Stomach (tissue), 9 donors: ENCODE measurements around the gene LRP6. TPM values are rescaled to one million over a fixed set of nuclear protein-coding genes. Genes with fewer than 3 reads are reported as not detected.

Source experiments
- DNase-seq, 2 donors: peaks; one replicate each; pipeline versions ENCODE4 v3.0.0 to v3.0.0-alpha.2; 2013 to 2019
- H3K27ac ChIP-seq, 5 donors: fragments of 200-600 bp in 4 of 5; sonication (generic) in 4 of 5; one replicate each; pipeline ENCODE4 v1.5.1; 2013 to 2019; ENCODE audit warnings: mild to moderate bottlenecking in 1 of 5, moderate library complexity in 1 of 5
- H3K27me3 ChIP-seq, 3 donors: fragments of 200-600 bp; sonication (generic); one replicate each; pipeline ENCODE4 v1.5.1; 2017 to 2019; ENCODE audit warnings: mixed run types in 1 of 3
- H3K36me3 ChIP-seq, 4 donors: fragments of 200-600 bp; sonication (generic); 1 replicate in 3 of 4; 2 replicates in 1 of 4; pipeline ENCODE4 v1.5.1; 2016 to 2019
- H3K4me1 ChIP-seq, 4 donors: fragments of 200-600 bp; sonication (generic); one replicate each; pipeline ENCODE4 v1.5.1; 2016 to 2019
- H3K4me3 ChIP-seq, 4 donors: fragments of 200-600 bp; sonication (generic) in 3 of 4; one replicate each; pipeline ENCODE4 v1.5.1; 2016 to 2019; ENCODE audit warnings: mild to moderate bottlenecking in 1 of 4
- H3K9me3 ChIP-seq, 4 donors: fragments of 200-600 bp; sonication (generic); one replicate each; pipeline ENCODE4 v1.5.1; 2016 to 2019
- CTCF ChIP-seq, 7 experiments: fragments of 450-650 bp in 4 of 7; fragments of 200-600 bp in 3 of 7; sonication (generic) in 3 of 7; IDR thresholded peaks; one replicate each; pipeline ENCODE4 v1.5.1; 2016 to 2019; ENCODE audit warnings: antibody characterized with exemption in 7 of 7, control low read depth in 2 of 7, mild to moderate bottlenecking in 1 of 7
- EP300 ChIP-seq: sonication (generic); formaldehyde crosslinking; IDR thresholded peaks from one replicate; pipeline ENCODE4 v1.6.1; 2017; ENCODE audit warnings: antibody characterized with exemption
- POLR2A ChIP-seq, 4 donors: fragments of 450-650 bp; IDR thresholded peaks; one replicate each; pipeline ENCODE4 v1.6.1; 2016; ENCODE audit warnings: antibody characterized with exemption in 4 of 4, control low read depth in 2 of 4, mild to moderate bottlenecking in 1 of 4, moderate library complexity in 1 of 4
- POLR2AphosphoS5 ChIP-seq, 3 donors: sonication (generic); formaldehyde crosslinking; IDR thresholded peaks; one replicate each; pipeline ENCODE4 v1.6.1; 2016; ENCODE audit warnings: antibody characterized with exemption in 3 of 3
- WGBS, 5 donors: extraction: QIAGEN DNeasy Blood & Tissue Kit in 3 of 5; methylation state at CpG; one replicate each; pipeline versions ENCODE4 v1.1.5 to v1.1.7; 2013 to 2018; 5-methylcytosine and 5-hydroxymethylcytosine counted together
- intact Hi-C: fragments of 100-400 bp; cut with DNase I; formaldehyde crosslinking; loops from one replicate; pipeline ENCODE4 v1.15.1; 2023; ENCODE audit warnings: low total_unique reads
- polyA plus RNA-seq, 3 donors: library from polyadenylated mRNA; stranded (reverse); fragments of 200-250 nt; gene quantifications; one replicate each; pipeline ENCODE4 v1.2.3, GENCODE V29; 2013
- total RNA-seq, 5 donors: library from RNA; depleted of rRNA; stranded (reverse); fragments of >200 nt; gene quantifications; one replicate each; pipeline versions ENCODE4 v1.1.0 to v1.2.3, GENCODE V29; 2014 to 2016
- donor health status: healthy with polysubstance abuse.
- donor health status: Bipolar disorder and iron deficiency.
- donor health status: healthy.

LRP6 gene
- total and polyA plus RNA-seq, 8 donors = 2.7 to 113 (median 36.8) TPM

DNA sequence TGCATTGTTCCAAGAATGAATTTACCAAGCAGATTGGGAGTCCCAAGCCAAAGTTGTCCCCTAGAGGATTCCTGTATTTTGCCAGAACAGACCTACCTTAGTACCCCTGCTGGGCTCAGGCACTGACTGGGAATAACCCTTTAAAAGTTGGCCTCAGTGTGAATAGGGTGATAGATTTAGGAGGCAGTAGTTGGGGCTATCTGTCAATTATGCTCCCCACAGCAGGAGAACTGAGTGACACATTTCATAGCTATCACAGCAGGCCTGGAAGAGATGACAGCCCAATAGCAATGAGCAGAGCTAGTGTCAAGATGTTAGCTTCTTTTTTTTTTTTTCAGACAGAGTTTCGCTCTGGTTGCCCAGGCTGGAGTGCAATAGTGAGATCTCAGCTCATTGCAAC is 14.3 kb upstream of the LRP6 start:
- H3K4me3 ChIP-seq = no peak overlapping the region
- no peak overlapping the region for H3K27ac ChIP-seq
- H3K4me1 ChIP-seq = peaks cover 0 to 18% (median 14%) of the 10 kb centered on the region in 4 donors
- intact Hi-C loops = no loop called here
- 92 to 100% (median 100%) methylated on average over 1 of the region's 1 CpG for WGBS, 5 donors
- no peak for DNase-seq
- H3K27me3 ChIP-seq = no peaks in the 10 kb centered on the region
- H3K36me3 ChIP-seq = no peaks in the 10 kb centered on the region
- TF ChIP-seq POLR2AphosphoS5 (IDR thresholded peaks at IDR 0.05) (no peak), CTCF (IDR thresholded peaks at IDR 0.05) (no peak), EP300 (no peak), POLR2A (IDR thresholded peaks at IDR 0.05) (no peak)
- peaks cover 0 to 4% (median 1%) of the 10 kb centered on the region in 4 donors for H3K9me3 ChIP-seq

DNA sequence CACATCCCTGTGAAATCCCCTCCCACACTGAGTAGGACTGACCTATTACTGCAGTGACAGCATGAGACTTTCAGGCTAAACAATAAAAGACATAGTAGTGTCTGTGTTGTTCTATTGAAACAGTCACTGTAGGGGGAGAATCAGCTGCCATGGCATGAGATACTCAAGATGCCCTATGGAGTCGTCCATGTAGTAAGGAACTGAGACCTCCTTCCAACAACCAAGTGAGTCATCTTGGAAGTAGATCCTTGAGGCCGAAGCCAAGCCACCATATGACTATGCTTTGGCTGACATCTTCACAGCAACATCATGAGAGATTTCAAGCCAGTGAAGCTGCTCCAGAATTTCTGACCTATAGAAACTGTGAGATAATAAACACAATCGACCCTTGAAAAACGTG is 12.1 kb upstream of the LRP6 start:
- DNase-seq = no peak
- whole genome bisulfite sequencing, 5 donors = 67 to 75% (median 71%) methylated on average over 4 of the region's 4 CpGs
- Histone ChIP-seq H3K9me3 (peaks cover 0 to 4% (median 1%) of the 10 kb centered on the region in 4 donors), H3K4me3 (no peak overlapping the region), H3K27ac (no peak overlapping the region), H3K4me1 (peaks cover 0 to 18% (median 13%) of the 10 kb centered on the region in 4 donors), H3K36me3 (no peaks in the 10 kb centered on the region), H3K27me3 (no peaks in the 10 kb centered on the region)
- no peak for TF ChIP-seq POLR2A (IDR thresholded peaks at IDR 0.05)
- TF ChIP-seq POLR2AphosphoS5 (IDR thresholded peaks at IDR 0.05) = no peak
- no peak for TF ChIP-seq EP300
- TF ChIP-seq CTCF (IDR thresholded peaks at IDR 0.05) = no peak
- intact Hi-C loops = no loop called here

GRCh38 chr12:12275874-12276273 is 9.0 kb upstream of the LRP6 start:
- DNase-seq = no peak
- Histone ChIP-seq H3K4me1 (peaks cover 0 to 12% (median 0%) of the 10 kb centered on the region in 4 donors), H3K27ac (no peak overlapping the region), H3K36me3 (no peaks in the 10 kb centered on the region), H3K9me3 (peaks cover 0 to 4% (median 1%) of the 10 kb centered on the region in 4 donors), H3K4me3 (no peak overlapping the region), H3K27me3 (no peaks in the 10 kb centered on the region)
- TF ChIP-seq CTCF (IDR thresholded peaks at IDR 0.05) (no peak), POLR2AphosphoS5 (IDR thresholded peaks at IDR 0.05) (no peak), EP300 (no peak), POLR2A (IDR thresholded peaks at IDR 0.05) (no peak)
- WGBS, 5 donors = 69 to 94% (median 82%) methylated on average over 6 of the region's 6 CpGs
- intact Hi-C loops = no loop called here

DNA sequence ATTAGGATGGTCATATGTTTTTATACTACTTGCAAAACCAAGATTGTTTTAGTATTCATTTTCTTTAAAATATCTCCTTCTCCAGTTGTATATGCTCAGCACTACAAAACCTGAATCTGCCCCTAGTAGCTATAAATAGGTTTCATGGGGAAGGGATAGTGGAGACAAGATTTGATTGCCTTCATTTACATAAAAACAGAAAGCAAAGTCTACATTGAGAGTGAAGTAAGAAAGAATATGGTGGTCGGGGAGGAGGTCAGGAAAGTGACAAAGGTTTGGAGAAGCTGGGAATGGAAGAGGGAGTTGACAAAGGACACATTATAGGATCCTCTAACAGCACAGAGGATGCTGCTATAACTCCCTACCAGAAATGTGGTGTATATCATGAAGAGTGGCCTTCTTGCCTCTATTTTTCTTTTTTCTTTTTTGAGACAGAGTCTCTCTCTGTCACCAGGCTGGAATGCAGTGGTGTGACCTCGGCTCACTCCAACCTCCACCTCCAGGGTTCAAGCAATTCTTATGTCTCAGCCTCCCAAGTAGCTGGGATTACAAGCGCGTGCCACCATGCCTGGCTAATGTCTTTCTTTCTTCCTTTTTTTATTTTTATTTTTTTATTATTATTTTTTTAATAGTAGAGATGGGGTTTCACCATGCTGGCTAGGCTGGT is 6.6 kb upstream of the LRP6 start:
- no peak overlapping the region for H3K27ac ChIP-seq
- intact Hi-C loops = no loop called here
- no peak for DNase-seq
- no peak overlapping the region for H3K4me3 ChIP-seq
- no peaks in the 10 kb centered on the region for H3K36me3 ChIP-seq
- H3K4me1 ChIP-seq = peaks cover 0 to 12% (median 0%) of the 10 kb centered on the region in 4 donors
- H3K9me3 ChIP-seq = peaks cover 0 to 4% (median 1%) of the 10 kb centered on the region in 4 donors
- 84 to 91% (median 87%) methylated on average over 4 of the region's 4 CpGs for WGBS, 5 donors
- no peaks in the 10 kb centered on the region for H3K27me3 ChIP-seq
- TF ChIP-seq POLR2A (IDR thresholded peaks at IDR 0.05) = no peak
- no peak for TF ChIP-seq EP300
- no peak for TF ChIP-seq CTCF (IDR thresholded peaks at IDR 0.05)
- no peak for TF ChIP-seq POLR2AphosphoS5 (IDR thresholded peaks at IDR 0.05)
